GM12878 (cell line): ENCODE results near the gene HIVEP3. TPM values are rescaled to one million over a fixed set of nuclear protein-coding genes. Genes with fewer than 3 reads are reported as not detected.

Experiments
- DPF2 ChIP-seq: fragments of 450-650 bp; IDR thresholded peaks from 2 replicates; pipeline ENCODE4 v1.6.1; 2017; ENCODE audit warnings: mild to moderate bottlenecking
- FOS ChIP-seq: IDR thresholded peaks from 3 replicates; pipeline ENCODE4 v1.6.1; 2011; ENCODE audit warnings: borderline replicate concordance; ENCODE audit not compliant: insufficient read length; ENCODE audit errors: extremely low read depth
- HDAC6 ChIP-seq: fragments of 200-600 bp; sonication (generic); IDR thresholded peaks from one replicate; pipeline ENCODE4 v1.8.0; 2017; ENCODE audit warnings: antibody characterized with exemption; ENCODE audit not compliant: unreplicated experiment
- IKZF2 ChIP-seq, 2 experiments: fragments of 450-650 bp; IDR thresholded peaks; 2 replicates each; pipeline ENCODE4 v1.6.1; 2017; ENCODE audit warnings: mild to moderate bottlenecking in 2 of 2, moderate library complexity in 2 of 2
- MTA3 ChIP-seq: IDR thresholded peaks from 2 replicates; pipeline ENCODE4 v1.6.1; 2012; ENCODE audit warnings: low read length, inconsistent platforms, borderline replicate concordance
- SPI1 ChIP-seq: IDR thresholded peaks from 2 replicates; pipeline ENCODE4 v1.6.1; 2011; ENCODE audit warnings: low read depth, mild to moderate bottlenecking, low read length, moderate library complexity, borderline replicate concordance; ENCODE audit not compliant: insufficient read depth
- polyA plus RNA-seq, 11 experiments: library from polyadenylated mRNA; depleted of rRNA in 4 of 11; unstranded in 6 of 11; stranded (reverse) in 5 of 11; fragments of >200 nt; fragmentation: Nextera tagmentation in 4 of 11; fragmentation: Illumina TruSeq in 1 of 11; extraction: Ambion mirVana in 4 of 11; extraction: Trizol in 1 of 11; gene quantifications; 1 replicate in 1 of 11; 2 replicates in 10 of 11; pipeline versions ENCODE4 v1.2.1 to v1.2.3, GENCODE V29; 2011 to 2016; ENCODE audit warnings: inconsistent platforms in 2 of 11, missing spikeins in 2 of 11, low read depth in 1 of 11
- total RNA-seq, 4 experiments: library from RNA; depleted of rRNA in 3 of 4; stranded (reverse); fragments of >200 nt in 3 of 4; fragmentation: Illumina TruSeq in 1 of 4; extraction: Trizol in 1 of 4; gene quantifications; 2 replicates each; pipeline versions ENCODE4 v1.2.1 to v1.2.3, GENCODE V29; 2013 to 2021
- TF ChIP-seq, protein P1 (sequence below): fragments of 450-650 bp; IDR thresholded peaks from 2 replicates; pipeline ENCODE4 v1.6.1; 2018; ENCODE audit warnings: mild to moderate bottlenecking, low read depth, moderate library complexity; ENCODE audit not compliant: partially characterized antibody
- TF ChIP-seq, protein P2 (sequence below): fragments of 450-650 bp; formaldehyde crosslinking; IDR thresholded peaks from 2 replicates; pipeline ENCODE4 v1.4.0; 2020; ENCODE audit warnings: mild to moderate bottlenecking, moderate library complexity

HIVEP3 gene
- total and polyA plus RNA-seq, 10 of the 15 experiments (the other 5 are each of a cell fraction or from before 2014, with no cell fraction given), result 1.8 to 13.6 (median 3.8) TPM

DNA sequence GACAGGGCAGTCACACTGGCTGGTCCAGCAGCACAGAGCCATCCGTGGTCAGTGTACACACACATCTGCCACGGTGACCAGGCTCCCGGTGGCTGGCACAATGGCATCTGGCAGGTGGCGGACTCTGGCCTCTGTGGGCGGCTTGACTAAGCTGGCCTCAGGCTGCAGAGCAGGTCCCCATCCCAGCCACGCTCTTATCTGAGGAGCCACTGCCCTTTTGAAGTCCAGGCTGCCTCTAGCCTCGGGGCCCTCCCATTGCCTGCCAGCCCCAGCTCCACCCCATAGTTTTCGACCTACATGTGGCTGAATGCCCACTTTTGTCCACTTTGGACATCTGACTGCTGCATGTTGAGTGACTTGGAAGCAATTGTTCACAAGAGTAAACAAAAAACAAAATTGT, 404.3 kb downstream of the HIVEP3 start (continued):
- TF ChIP-seq, protein P1, sequence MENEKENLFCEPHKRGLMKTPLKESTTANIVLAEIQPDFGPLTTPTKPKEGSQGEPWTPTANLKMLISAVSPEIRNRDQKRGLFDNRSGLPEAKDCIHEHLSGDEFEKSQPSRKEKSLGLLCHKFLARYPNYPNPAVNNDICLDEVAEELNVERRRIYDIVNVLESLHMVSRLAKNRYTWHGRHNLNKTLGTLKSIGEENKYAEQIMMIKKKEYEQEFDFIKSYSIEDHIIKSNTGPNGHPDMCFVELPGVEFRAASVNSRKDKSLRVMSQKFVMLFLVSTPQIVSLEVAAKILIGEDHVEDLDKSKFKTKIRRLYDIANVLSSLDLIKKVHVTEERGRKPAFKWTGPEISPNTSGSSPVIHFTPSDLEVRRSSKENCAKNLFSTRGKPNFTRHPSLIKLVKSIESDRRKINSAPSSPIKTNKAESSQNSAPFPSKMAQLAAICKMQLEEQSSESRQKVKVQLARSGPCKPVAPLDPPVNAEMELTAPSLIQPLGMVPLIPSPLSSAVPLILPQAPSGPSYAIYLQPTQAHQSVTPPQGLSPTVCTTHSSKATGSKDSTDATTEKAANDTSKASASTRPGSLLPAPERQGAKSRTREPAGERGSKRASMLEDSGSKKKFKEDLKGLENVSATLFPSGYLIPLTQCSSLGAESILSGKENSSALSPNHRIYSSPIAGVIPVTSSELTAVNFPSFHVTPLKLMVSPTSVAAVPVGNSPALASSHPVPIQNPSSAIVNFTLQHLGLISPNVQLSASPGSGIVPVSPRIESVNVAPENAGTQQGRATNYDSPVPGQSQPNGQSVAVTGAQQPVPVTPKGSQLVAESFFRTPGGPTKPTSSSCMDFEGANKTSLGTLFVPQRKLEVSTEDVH, result no peak
- TF ChIP-seq DPF2 (no peak), MTA3 (no peak), HDAC6 (no peak), SPI1 (no peak), FOS (no peak), IKZF2 (IDR thresholded peaks at IDR 0.05) (no peak)
- TF ChIP-seq, protein P2, sequence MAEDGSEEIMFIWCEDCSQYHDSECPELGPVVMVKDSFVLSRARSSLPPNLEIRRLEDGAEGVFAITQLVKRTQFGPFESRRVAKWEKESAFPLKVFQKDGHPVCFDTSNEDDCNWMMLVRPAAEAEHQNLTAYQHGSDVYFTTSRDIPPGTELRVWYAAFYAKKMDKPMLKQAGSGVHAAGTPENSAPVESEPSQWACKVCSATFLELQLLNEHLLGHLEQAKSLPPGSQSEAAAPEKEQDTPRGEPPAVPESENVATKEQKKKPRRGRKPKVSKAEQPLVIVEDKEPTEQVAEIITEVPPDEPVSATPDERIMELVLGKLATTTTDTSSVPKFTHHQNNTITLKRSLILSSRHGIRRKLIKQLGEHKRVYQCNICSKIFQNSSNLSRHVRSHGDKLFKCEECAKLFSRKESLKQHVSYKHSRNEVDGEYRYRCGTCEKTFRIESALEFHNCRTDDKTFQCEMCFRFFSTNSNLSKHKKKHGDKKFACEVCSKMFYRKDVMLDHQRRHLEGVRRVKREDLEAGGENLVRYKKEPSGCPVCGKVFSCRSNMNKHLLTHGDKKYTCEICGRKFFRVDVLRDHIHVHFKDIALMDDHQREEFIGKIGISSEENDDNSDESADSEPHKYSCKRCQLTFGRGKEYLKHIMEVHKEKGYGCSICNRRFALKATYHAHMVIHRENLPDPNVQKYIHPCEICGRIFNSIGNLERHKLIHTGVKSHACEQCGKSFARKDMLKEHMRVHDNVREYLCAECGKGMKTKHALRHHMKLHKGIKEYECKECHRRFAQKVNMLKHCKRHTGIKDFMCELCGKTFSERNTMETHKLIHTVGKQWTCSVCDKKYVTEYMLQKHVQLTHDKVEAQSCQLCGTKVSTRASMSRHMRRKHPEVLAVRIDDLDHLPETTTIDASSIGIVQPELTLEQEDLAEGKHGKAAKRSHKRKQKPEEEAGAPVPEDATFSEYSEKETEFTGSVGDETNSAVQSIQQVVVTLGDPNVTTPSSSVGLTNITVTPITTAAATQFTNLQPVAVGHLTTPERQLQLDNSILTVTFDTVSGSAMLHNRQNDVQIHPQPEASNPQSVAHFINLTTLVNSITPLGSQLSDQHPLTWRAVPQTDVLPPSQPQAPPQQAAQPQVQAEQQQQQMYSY, result no peak
